Hepatocyte (in vitro differentiated cells): Measurements from ENCODE around the gene ZNF224. TPM values are rescaled to one million over a fixed set of nuclear protein-coding genes. Genes with fewer than 3 reads are reported as not detected.

Source experiments
- DNase-seq: peaks from one replicate; pipeline ENCODE4 v3.0.0-alpha.2; 2016; ENCODE audit warnings: low spot score
- H2AFZ ChIP-seq: fragments of 200-600 bp; sonication (generic); 2 replicates; pipeline ENCODE4 v1.6.0; 2016; ENCODE audit warnings: antibody characterized with exemption, mild to moderate bottlenecking
- H3K27ac ChIP-seq: fragments of 200-600 bp; sonication (generic); 2 replicates; pipeline ENCODE4 v1.5.1; 2016; ENCODE audit warnings: mild to moderate bottlenecking
- H3K27me3 ChIP-seq: fragments of 200-600 bp; sonication (generic); 2 replicates; pipeline ENCODE4 v1.6.1; 2016
- H3K36me3 ChIP-seq: fragments of 200-600 bp; sonication (generic); replicated peaks from 2 replicates; pipeline ENCODE4 v1.5.1; 2016; ENCODE audit warnings: low read depth; ENCODE audit not compliant: insufficient read depth
- H3K4me1 ChIP-seq: fragments of 200-600 bp; sonication (generic); 2 replicates; pipeline ENCODE4 v1.5.1; 2016; ENCODE audit warnings: mild to moderate bottlenecking, moderate library complexity; ENCODE audit not compliant: insufficient read depth
- H3K4me2 ChIP-seq: fragments of 200-600 bp; sonication (generic); 2 replicates; pipeline ENCODE4 v1.6.0; 2016
- H3K4me3 ChIP-seq: fragments of 200-600 bp; sonication (generic); 2 replicates; pipeline ENCODE4 v1.5.1; 2016; ENCODE audit warnings: mild to moderate bottlenecking
- H3K79me2 ChIP-seq: fragments of 200-600 bp; sonication (generic); 2 replicates; pipeline ENCODE4 v1.6.0; 2017; ENCODE audit warnings: mild to moderate bottlenecking
- H3K9me2 ChIP-seq: fragments of 200-600 bp; sonication (generic); replicated peaks from 2 replicates; pipeline ENCODE4 v1.6.0; 2017; ENCODE audit warnings: mild to moderate bottlenecking; ENCODE audit not compliant: insufficient read depth
- H3K9me3 ChIP-seq: fragments of 200-600 bp; sonication (generic); 2 replicates; pipeline ENCODE4 v1.5.1; 2016; ENCODE audit warnings: low read depth, mild to moderate bottlenecking
- H4K20me1 ChIP-seq: fragments of 200-600 bp; sonication (generic); 2 replicates; pipeline ENCODE4 v1.6.0; 2016; ENCODE audit warnings: mild to moderate bottlenecking; ENCODE audit not compliant: insufficient read depth, poor library complexity, severe bottlenecking
- EZH2 ChIP-seq: fragments of 200-600 bp; sonication (generic); IDR thresholded peaks from 2 replicates; pipeline ENCODE4 v1.6.1; 2016; ENCODE audit warnings: antibody characterized with exemption, mild to moderate bottlenecking, borderline replicate concordance
- EZH2phosphoT487 ChIP-seq: fragments of 200-600 bp; sonication (generic); IDR thresholded peaks from one replicate; pipeline ENCODE4 v1.6.1; 2018; ENCODE audit warnings: antibody characterized with exemption, mild to moderate bottlenecking, low read depth, moderate library complexity; ENCODE audit not compliant: unreplicated experiment, severe bottlenecking
- WGBS: methylation state at CpG from one replicate; pipeline ENCODE4 v1.1.6; 2016; ENCODE audit warnings: low lambda C conversion rate; ENCODE audit errors: missing lambda C conversion rate; 5-methylcytosine and 5-hydroxymethylcytosine counted together
- polyA plus RNA-seq: library from polyadenylated mRNA; unstranded; fragments of >200 nt; fragmentation: Nextera tagmentation; extraction: Ambion mirVana; gene quantifications from 2 replicates; pipeline ENCODE4 v1.2.1, GENCODE V29; 2016
- total RNA-seq: library from RNA; depleted of rRNA; stranded (reverse); fragments of >200 nt; gene quantifications from 2 replicates; pipeline ENCODE4 v1.2.3, GENCODE V29; 2014
- TF ChIP-seq, protein P1 (sequence below): fragments of 200-600 bp; sonication (generic); IDR thresholded peaks from 2 replicates; pipeline ENCODE4 v1.5.1; 2016; ENCODE audit warnings: antibody characterized with exemption, mild to moderate bottlenecking; ENCODE audit not compliant: poor library complexity

The ZNF224 gene
- total and polyA plus RNA-seq, 2 experiments from 2014 or later, result 17.6 to 24.8 TPM

DNA sequence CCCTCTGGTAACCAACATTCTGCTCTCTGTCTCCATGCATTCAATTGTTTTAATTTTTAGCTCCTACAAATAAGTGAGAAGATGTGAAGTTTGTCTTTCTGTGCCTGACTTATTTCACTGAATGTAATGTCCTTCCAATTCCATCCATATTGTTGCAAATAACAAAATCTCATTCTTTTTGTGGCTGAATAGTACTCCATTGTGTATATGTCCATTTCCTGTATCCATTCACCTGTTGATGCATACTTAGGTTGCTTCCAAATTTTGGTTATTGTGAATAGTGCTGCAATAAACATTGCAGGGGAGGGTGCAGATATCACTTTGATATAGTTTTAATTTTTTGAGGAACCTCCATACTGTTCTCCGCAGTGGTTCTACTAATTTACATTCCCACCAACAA, 24.7 kb upstream of the ZNF224 start:
- Histone ChIP-seq H3K36me3 (peaks cover 14% of the 10 kb centered on the region), H4K20me1 (no peaks in the 10 kb centered on the region), H3K9me3 (peaks cover 11% of the 10 kb centered on the region), H2AFZ (no peak overlapping the region), H3K79me2 (peaks cover 18% of the 10 kb centered on the region), H3K27me3 (no peaks in the 10 kb centered on the region), H3K9me2 (no peaks in the 10 kb centered on the region), H3K4me3 (no peak overlapping the region), H3K4me1 (peaks cover 5% of the 10 kb centered on the region), H3K27ac (no peak overlapping the region), H3K4me2 (no peak overlapping the region)
- TF ChIP-seq, protein P1, sequence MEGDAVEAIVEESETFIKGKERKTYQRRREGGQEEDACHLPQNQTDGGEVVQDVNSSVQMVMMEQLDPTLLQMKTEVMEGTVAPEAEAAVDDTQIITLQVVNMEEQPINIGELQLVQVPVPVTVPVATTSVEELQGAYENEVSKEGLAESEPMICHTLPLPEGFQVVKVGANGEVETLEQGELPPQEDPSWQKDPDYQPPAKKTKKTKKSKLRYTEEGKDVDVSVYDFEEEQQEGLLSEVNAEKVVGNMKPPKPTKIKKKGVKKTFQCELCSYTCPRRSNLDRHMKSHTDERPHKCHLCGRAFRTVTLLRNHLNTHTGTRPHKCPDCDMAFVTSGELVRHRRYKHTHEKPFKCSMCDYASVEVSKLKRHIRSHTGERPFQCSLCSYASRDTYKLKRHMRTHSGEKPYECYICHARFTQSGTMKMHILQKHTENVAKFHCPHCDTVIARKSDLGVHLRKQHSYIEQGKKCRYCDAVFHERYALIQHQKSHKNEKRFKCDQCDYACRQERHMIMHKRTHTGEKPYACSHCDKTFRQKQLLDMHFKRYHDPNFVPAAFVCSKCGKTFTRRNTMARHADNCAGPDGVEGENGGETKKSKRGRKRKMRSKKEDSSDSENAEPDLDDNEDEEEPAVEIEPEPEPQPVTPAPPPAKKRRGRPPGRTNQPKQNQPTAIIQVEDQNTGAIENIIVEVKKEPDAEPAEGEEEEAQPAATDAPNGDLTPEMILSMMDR, result no peak
- TF ChIP-seq EZH2 (no peak), EZH2phosphoT487 (no peak)
- no peak for DNase-seq
- WGBS, result 100% methylated on average over 1 of the region's 1 CpG

- H3K9me2 ChIP-seq, result no peaks in the 10 kb centered on the region
- H2AFZ ChIP-seq, result peak within 1 kb of the TSS; percentile 73
- H4K20me1 ChIP-seq, result no peaks in the 10 kb centered on the region
- H3K4me1 ChIP-seq, result peaks cover 5% of the 10 kb centered on the region
- H3K9me3 ChIP-seq, result no peaks in the 10 kb centered on the region
- peaks cover 2% of the 10 kb centered on the region for H3K36me3 ChIP-seq
- peak; percentile 93 for DNase-seq
- peak within 1 kb of the TSS; percentile 55 for H3K4me3 ChIP-seq
- peaks cover 25% of the 10 kb centered on the region for H3K79me2 ChIP-seq
- H3K4me2 ChIP-seq, result peak within 1 kb of the TSS; percentile 74
- no peaks in the 10 kb centered on the region for H3K27me3 ChIP-seq
- WGBS, result 2% methylated on average over 40 of the region's 40 CpGs
- H3K27ac ChIP-seq, result peak within 1 kb of the TSS; percentile 85
- no peak for TF ChIP-seq EZH2phosphoT487
- TF ChIP-seq EZH2, result no peak
- TF ChIP-seq, protein P1, result no peak
These were observed 22.2 kb upstream of the ZNF224 start, which contains the start of gene ZNF284 for GRCh38 chr19:44071824-44072542. TSS of gene ZNF284 (plus strand) at chr19:44072159. CDS start at chr19:44076390, 4,231 bp downstream.

- H3K79me2 ChIP-seq, result peaks cover 25% of the 10 kb centered on the region
- peaks cover 5% of the 10 kb centered on the region for H3K4me1 ChIP-seq
- 38% methylated on average over 18 of the region's 18 CpGs for WGBS
- H3K9me2 ChIP-seq, result no peaks in the 10 kb centered on the region
- no peaks in the 10 kb centered on the region for H3K27me3 ChIP-seq
- no peaks in the 10 kb centered on the region for H3K36me3 ChIP-seq
- no peaks in the 10 kb centered on the region for H3K9me3 ChIP-seq
- H3K4me2 ChIP-seq, result peak overlapping the region; percentile 74
- no peak for TF ChIP-seq EZH2
- TF ChIP-seq, protein P1, result peak; percentile 25
- no peak for TF ChIP-seq EZH2phosphoT487
- no peaks in the 10 kb centered on the region for H4K20me1 ChIP-seq
- peak overlapping the region; percentile 73 for H2AFZ ChIP-seq
- peak overlapping the region; percentile 55 for H3K4me3 ChIP-seq
- peak; percentile 20 for DNase-seq
- no peak overlapping the region for H3K27ac ChIP-seq
These were observed 21.4 kb upstream of the ZNF224 start for GRCh38 chr19:44072543-44073401.
